ENCODE measurements around the gene VPS8. TPM values are rescaled to one million over a fixed set of nuclear protein-coding genes. Genes with fewer than 3 reads are reported as not detected.
A peak's percentile ranks its signal among the peaks of the same experiment; 100 is the strongest.

VPS8 gene
- total and polyA plus RNA-seq, 9 of the 15 experiments (the other 6 are each of a cell fraction or from before 2014, with no cell fraction given) = 7.2 to 41.0 (median 28.3) TPM

DNA sequence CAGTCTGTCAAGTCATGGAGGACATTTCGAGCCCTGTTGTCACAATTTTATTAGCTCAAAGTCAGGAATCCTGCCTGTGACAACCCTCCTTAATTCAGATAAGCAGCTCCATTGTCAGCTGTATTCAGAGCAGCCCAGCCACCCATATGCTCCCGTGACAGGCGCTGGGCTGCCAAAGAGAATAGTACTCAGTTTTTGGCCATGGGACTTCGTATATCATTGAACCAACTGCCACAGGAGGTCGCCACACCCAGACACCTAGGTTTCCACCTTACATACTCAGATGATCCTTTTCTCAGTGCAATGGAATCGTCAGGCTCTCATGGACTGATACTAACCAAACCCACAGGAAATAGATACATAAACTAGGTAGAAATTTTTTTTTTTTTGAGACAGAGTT, 240.7 kb downstream of the VPS8 start:
- FAIRE-seq = no peak

DNA sequence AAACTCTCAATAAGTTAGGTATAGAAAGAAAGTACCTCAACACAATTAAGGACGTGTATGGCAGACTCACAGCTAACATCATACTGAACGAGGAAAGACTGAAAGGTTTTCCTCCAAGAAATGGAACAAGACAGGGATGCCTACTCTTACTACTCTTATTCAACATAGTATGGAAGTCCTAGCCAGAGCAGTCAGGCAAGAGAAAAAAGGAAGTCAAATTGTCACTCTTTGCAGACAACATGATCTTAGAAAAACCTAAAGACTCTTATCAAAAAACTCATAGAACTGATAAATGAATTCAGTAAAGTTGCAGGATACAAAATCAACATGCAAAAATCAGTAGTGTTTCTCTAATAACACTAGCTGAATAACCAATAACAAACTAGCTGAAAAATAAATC, 244.9 kb downstream of the VPS8 start:
- ATAC-seq = no peak
- H3K27me3 ChIP-seq (ENCODE audit: control insufficient read depth in 2 of 2, insufficient read depth in 2 of 2, low read length in 2 of 2) = no peaks in the 10 kb centered on the region
- no peak overlapping the region for H2AFZ ChIP-seq (ENCODE audit: low read depth, low read length)
- H3K9ac ChIP-seq (ENCODE audit: insufficient read depth in 1 of 2, low read depth in 2 of 2, low read length in 2 of 2) = no peak overlapping the region
- no peaks in the 10 kb centered on the region for H3K9me1 ChIP-seq (ENCODE audit: control insufficient read depth, insufficient read depth, low read length)
- TF ChIP-seq SPI1 (IDR thresholded peaks at IDR 0.05; ENCODE audit: borderline replicate concordance, low read depth, low read length) (peak; percentile 87), MCM7 (IDR thresholded peaks at IDR 0.05) (no peak)
- TF ChIP-seq, protein P1, sequence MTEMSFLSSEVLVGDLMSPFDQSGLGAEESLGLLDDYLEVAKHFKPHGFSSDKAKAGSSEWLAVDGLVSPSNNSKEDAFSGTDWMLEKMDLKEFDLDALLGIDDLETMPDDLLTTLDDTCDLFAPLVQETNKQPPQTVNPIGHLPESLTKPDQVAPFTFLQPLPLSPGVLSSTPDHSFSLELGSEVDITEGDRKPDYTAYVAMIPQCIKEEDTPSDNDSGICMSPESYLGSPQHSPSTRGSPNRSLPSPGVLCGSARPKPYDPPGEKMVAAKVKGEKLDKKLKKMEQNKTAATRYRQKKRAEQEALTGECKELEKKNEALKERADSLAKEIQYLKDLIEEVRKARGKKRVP (CRISPR knock-in tag; IDR thresholded peaks at IDR 0.05) = no peak
- TF ChIP-seq, protein P2, sequence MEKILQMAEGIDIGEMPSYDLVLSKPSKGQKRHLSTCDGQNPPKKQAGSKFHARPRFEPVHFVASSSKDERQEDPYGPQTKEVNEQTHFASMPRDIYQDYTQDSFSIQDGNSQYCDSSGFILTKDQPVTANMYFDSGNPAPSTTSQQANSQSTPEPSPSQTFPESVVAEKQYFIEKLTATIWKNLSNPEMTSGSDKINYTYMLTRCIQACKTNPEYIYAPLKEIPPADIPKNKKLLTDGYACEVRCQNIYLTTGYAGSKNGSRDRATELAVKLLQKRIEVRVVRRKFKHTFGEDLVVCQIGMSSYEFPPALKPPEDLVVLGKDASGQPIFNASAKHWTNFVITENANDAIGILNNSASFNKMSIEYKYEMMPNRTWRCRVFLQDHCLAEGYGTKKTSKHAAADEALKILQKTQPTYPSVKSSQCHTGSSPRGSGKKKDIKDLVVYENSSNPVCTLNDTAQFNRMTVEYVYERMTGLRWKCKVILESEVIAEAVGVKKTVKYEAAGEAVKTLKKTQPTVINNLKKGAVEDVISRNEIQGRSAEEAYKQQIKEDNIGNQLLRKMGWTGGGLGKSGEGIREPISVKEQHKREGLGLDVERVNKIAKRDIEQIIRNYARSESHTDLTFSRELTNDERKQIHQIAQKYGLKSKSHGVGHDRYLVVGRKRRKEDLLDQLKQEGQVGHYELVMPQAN (IDR thresholded peaks at IDR 0.05; ENCODE audit: borderline replicate concordance) = no peak
- TF ChIP-seq, protein P3, sequence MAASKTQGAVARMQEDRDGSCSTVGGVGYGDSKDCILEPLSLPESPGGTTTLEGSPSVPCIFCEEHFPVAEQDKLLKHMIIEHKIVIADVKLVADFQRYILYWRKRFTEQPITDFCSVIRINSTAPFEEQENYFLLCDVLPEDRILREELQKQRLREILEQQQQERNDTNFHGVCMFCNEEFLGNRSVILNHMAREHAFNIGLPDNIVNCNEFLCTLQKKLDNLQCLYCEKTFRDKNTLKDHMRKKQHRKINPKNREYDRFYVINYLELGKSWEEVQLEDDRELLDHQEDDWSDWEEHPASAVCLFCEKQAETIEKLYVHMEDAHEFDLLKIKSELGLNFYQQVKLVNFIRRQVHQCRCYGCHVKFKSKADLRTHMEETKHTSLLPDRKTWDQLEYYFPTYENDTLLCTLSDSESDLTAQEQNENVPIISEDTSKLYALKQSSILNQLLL (CRISPR knock-in tag; IDR thresholded peaks at IDR 0.05; ENCODE audit: borderline replicate concordance) = no peak
- intact Hi-C loops (cut with micrococcal nuclease) (no loop called here), in situ Hi-C loops (cut with MboI) (no loop called here)
- H3K27ac ChIP-seq (ENCODE audit: extremely low read depth, low read depth, low read length) = no peak overlapping the region
- no peak overlapping the region for H3K4me2 ChIP-seq (ENCODE audit: insufficient read depth, low read length)
- H3K4me3 ChIP-seq = no peak overlapping the region
- H4K20me1 ChIP-seq (replicated peaks; ENCODE audit: control insufficient read depth, insufficient read depth, low read length) = no peaks in the 10 kb centered on the region
- CTCF ChIA-PET (ENCODE audit: low intra/inter-chr PET ratio) = no interaction called here
- no peaks in the 10 kb centered on the region for H3K4me1 ChIP-seq (replicated peaks in 1 of 2; ENCODE audit: control insufficient read depth in 2 of 2, insufficient read depth in 2 of 2, low read length in 2 of 2)
- no peaks in the 10 kb centered on the region for H3K9me3 ChIP-seq (replicated peaks; ENCODE audit: control insufficient read depth, insufficient read depth, low read depth, low read length)
- no TSS peak for BruUV-seq (replicated peaks)
- POLR2A ChIA-PET = interaction anchor here (0.7 to 1.1 kb wide), 2 partner anchors 9 to 42 kb away, joined by 4 read pairs; no protein-coding TSS in a partner anchor
- no peaks in the 10 kb centered on the region for H3K79me2 ChIP-seq (ENCODE audit: control insufficient read depth, insufficient read depth, low read length)
- FAIRE-seq = no peak
- no peak for DNase-seq (ENCODE audit: extremely low read depth in 1 of 4, low spot score in 3 of 4)
- 13% methylated on average over 2 of the region's 2 CpGs for WGBS (ENCODE audit: insufficient coverage, low coverage, missing lambda C conversion rate)
- H3K36me3 ChIP-seq (ENCODE audit: control insufficient read depth, insufficient read depth, low read length) = peaks cover 9% of the 10 kb centered on the region; the same call in 2 of the 3 replicates

More for the DNA sequence above, 240.7 kb downstream of the VPS8 start:
- Histone ChIP-seq H3K79me2 (ENCODE audit: control insufficient read depth, insufficient read depth, low read length) (no peaks in the 10 kb centered on the region), H3K4me1 (replicated peaks in 1 of 2; ENCODE audit: control insufficient read depth in 2 of 2, insufficient read depth in 2 of 2, low read length in 2 of 2) (no peaks in the 10 kb centered on the region), H3K9me3 (replicated peaks; ENCODE audit: control insufficient read depth, insufficient read depth, low read depth, low read length) (no peaks in the 10 kb centered on the region), H3K9me1 (ENCODE audit: control insufficient read depth, insufficient read depth, low read length) (no peaks in the 10 kb centered on the region), H3K9ac (ENCODE audit: insufficient read depth in 1 of 2, low read depth in 2 of 2, low read length in 2 of 2) (no peak overlapping the region), H4K20me1 (replicated peaks; ENCODE audit: control insufficient read depth, insufficient read depth, low read length) (no peaks in the 10 kb centered on the region), H2AFZ (ENCODE audit: low read depth, low read length) (no peak overlapping the region), H3K27me3 (ENCODE audit: control insufficient read depth in 2 of 2, insufficient read depth in 2 of 2, low read length in 2 of 2) (no peaks in the 10 kb centered on the region), H3K36me3 (ENCODE audit: control insufficient read depth, insufficient read depth, low read length) (peaks cover 22% of the 10 kb centered on the region; the same call in 2 of the 3 replicates), H3K4me3 (no peak overlapping the region), H3K27ac (ENCODE audit: extremely low read depth, low read depth, low read length) (no peak overlapping the region), H3K4me2 (ENCODE audit: insufficient read depth, low read length) (no peak overlapping the region)
- intact Hi-C loops (cut with micrococcal nuclease) (no loop called here), in situ Hi-C loops (cut with MboI) (no loop called here)
- ChIA-PET POLR2A (interaction anchor here (1.7 kb wide), 1 partner anchor 10 kb away, joined by 6 read pairs; no protein-coding TSS in a partner anchor), CTCF (ENCODE audit: low intra/inter-chr PET ratio) (no interaction called here)
- WGBS (ENCODE audit: insufficient coverage, low coverage, missing lambda C conversion rate) = 92% methylated on average over 6 of the region's 6 CpGs
- TF ChIP-seq, protein P4, sequence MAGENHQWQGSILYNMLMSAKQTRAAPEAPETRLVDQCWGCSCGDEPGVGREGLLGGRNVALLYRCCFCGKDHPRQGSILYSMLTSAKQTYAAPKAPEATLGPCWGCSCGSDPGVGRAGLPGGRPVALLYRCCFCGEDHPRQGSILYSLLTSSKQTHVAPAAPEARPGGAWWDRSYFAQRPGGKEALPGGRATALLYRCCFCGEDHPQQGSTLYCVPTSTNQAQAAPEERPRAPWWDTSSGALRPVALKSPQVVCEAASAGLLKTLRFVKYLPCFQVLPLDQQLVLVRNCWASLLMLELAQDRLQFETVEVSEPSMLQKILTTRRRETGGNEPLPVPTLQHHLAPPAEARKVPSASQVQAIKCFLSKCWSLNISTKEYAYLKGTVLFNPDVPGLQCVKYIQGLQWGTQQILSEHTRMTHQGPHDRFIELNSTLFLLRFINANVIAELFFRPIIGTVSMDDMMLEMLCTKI (IDR thresholded peaks at IDR 0.05; ENCODE audit: partially characterized antibody) = no peak
- no peak for TF ChIP-seq NCOR1 (IDR thresholded peaks at IDR 0.05)
- TF ChIP-seq BMI1 (IDR thresholded peaks at IDR 0.05; ENCODE audit: low read length) = no peak
- no peak for TF ChIP-seq KDM5B (IDR thresholded peaks at IDR 0.05; ENCODE audit: insufficient replicate concordance, low read depth, low read length)
- TF ChIP-seq NFATC3 (IDR thresholded peaks at IDR 0.05) = no peak
- no peak for ATAC-seq
- BruUV-seq (replicated peaks) = no TSS peak
- DNase-seq (ENCODE audit: extremely low read depth in 1 of 4, low spot score in 3 of 4) = no peak

All from K562 (cell line).